ENCODE data around the gene LTB4R2.

Gene LTB4R2

DNA sequence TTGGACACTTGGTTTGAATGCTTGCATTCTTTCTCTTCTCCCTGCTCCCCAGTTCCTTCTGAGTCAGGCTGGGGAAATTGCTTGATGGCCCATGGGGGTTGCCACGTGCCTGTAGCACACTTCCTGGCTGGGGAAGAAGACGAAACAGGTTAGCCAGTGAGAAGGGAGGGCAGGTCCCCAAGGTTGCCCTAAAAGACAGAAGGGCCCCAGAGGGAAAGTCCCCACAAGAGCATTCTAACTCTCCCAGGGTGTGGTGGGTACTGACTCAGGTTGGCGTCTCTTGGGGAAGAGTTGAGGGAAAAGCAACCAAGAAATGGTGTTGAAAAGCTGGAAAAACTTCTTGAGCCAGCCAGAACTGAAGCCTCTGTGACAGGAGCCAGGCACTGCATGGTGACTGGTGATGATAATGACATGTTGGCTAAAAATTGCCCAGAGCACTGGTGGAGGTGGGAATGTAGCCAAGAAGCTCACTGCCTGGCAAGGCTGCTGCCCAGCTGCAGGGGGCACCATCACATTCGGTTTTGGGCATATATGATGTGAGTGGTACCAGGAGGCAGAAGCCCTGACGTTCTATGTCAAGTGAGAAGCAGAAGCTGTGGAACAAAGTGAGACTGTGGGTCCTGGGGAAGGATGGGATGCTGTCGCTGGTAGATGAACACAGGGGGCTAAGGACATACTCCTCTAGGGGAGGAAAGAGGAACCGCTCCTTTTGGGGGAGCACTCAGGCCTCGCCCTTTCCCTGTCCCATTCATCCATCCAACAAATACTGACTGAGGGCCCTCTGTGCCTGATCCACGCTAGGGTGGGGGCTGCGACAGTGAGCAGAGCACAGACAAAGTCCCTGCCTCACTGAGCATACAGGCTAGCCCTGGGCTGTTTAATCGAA is 30.4 kb upstream of the LTB4R2 start:
- H3K9me2 ChIP-seq (ENCODE audit: low read depth, low read length): no peaks in the 10 kb centered on the region
- H3K79me2 ChIP-seq (ENCODE audit: insufficient read depth, low read length): no peaks in the 10 kb centered on the region
- no peak for TF ChIP-seq EZH2 (IDR thresholded peaks at IDR 0.05; ENCODE audit: borderline replicate concordance, low read length)
- TF ChIP-seq, protein P1, sequence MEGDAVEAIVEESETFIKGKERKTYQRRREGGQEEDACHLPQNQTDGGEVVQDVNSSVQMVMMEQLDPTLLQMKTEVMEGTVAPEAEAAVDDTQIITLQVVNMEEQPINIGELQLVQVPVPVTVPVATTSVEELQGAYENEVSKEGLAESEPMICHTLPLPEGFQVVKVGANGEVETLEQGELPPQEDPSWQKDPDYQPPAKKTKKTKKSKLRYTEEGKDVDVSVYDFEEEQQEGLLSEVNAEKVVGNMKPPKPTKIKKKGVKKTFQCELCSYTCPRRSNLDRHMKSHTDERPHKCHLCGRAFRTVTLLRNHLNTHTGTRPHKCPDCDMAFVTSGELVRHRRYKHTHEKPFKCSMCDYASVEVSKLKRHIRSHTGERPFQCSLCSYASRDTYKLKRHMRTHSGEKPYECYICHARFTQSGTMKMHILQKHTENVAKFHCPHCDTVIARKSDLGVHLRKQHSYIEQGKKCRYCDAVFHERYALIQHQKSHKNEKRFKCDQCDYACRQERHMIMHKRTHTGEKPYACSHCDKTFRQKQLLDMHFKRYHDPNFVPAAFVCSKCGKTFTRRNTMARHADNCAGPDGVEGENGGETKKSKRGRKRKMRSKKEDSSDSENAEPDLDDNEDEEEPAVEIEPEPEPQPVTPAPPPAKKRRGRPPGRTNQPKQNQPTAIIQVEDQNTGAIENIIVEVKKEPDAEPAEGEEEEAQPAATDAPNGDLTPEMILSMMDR (IDR thresholded peaks at IDR 0.05; ENCODE audit: low read length): peak; percentile 67
- no peaks in the 10 kb centered on the region for H4K20me1 ChIP-seq (ENCODE audit: insufficient read depth, low read length)
- H3K4me1 ChIP-seq (ENCODE audit: insufficient read depth, low read length, severe bottlenecking): peaks cover 23% of the 10 kb centered on the region
- no peaks in the 10 kb centered on the region for H3F3A ChIP-seq (ENCODE audit: insufficient read depth, low read length)
- H3K27me3 ChIP-seq (ENCODE audit: insufficient read depth, low read length): no peaks in the 10 kb centered on the region
- H3K36me3 ChIP-seq (ENCODE audit: insufficient read depth, low read length): no peaks in the 10 kb centered on the region
- H3K4me2 ChIP-seq (ENCODE audit: low read length): no peak overlapping the region
- no peak overlapping the region for H3K4me3 ChIP-seq (ENCODE audit: low read depth, low read length, poor library complexity, severe bottlenecking)
- no peak overlapping the region for H3K27ac ChIP-seq (ENCODE audit: low read depth, low read length, poor library complexity, severe bottlenecking)
- H3K9me3 ChIP-seq (ENCODE audit: low read length): no peaks in the 10 kb centered on the region
- no peak overlapping the region for H3K9ac ChIP-seq (ENCODE audit: low read length)
- no peak overlapping the region for H2AFZ ChIP-seq (ENCODE audit: low read length)

DNA sequence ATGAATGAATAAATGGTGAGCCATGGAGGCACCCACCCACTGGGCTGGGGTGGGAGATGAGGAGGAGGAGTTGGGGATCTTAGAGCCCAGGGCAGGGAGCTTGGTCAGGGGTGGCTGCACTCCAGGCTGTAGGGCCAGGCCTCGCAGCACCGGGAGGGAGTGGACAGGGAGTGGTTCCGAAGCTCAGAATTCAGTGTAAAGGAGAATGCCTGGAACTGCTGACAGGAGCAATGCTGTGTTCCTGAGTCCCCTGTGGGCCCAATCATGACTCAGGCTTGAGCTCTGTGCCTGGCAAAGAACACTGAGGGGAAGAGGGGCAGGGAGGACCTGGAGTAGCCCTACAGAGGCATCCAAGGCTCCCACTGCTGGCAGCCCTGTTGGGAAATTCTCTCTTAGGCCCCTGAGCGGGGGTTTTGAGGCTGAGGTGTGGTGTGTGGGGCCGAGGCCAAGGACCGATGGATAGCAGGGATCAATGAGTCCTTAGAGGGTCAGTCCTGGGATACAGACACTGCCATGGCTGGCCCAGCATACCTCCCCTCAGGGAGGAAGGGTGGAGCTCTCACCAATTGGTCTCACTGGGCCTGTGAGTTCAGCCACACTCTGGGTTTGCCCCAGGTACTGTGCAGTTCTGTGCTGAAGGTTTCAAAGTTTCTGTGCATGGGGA is 29.0 kb upstream of the LTB4R2 start:
- H3K36me3 ChIP-seq (ENCODE audit: insufficient read depth, low read length): no peaks in the 10 kb centered on the region
- H3K27me3 ChIP-seq (ENCODE audit: insufficient read depth, low read length): no peaks in the 10 kb centered on the region
- no peak overlapping the region for H3K4me3 ChIP-seq (ENCODE audit: low read depth, low read length, poor library complexity, severe bottlenecking)
- H3K4me1 ChIP-seq (ENCODE audit: insufficient read depth, low read length, severe bottlenecking): peaks cover 16% of the 10 kb centered on the region
- no peak overlapping the region for H2AFZ ChIP-seq (ENCODE audit: low read length)
- TF ChIP-seq, protein P1 (IDR thresholded peaks at IDR 0.05; ENCODE audit: low read length): no peak
- TF ChIP-seq EZH2 (IDR thresholded peaks at IDR 0.05; ENCODE audit: borderline replicate concordance, low read length): no peak
- H3K79me2 ChIP-seq (ENCODE audit: insufficient read depth, low read length): no peaks in the 10 kb centered on the region
- H4K20me1 ChIP-seq (ENCODE audit: insufficient read depth, low read length): no peaks in the 10 kb centered on the region
- H3F3A ChIP-seq (ENCODE audit: insufficient read depth, low read length): no peaks in the 10 kb centered on the region
- H3K27ac ChIP-seq (ENCODE audit: low read depth, low read length, poor library complexity, severe bottlenecking): no peak overlapping the region
- no peak overlapping the region for H3K9ac ChIP-seq (ENCODE audit: low read length)
- H3K4me2 ChIP-seq (ENCODE audit: low read length): no peak overlapping the region
- H3K9me2 ChIP-seq (ENCODE audit: low read depth, low read length): no peaks in the 10 kb centered on the region
- H3K9me3 ChIP-seq (ENCODE audit: low read length): no peaks in the 10 kb centered on the region

DNA sequence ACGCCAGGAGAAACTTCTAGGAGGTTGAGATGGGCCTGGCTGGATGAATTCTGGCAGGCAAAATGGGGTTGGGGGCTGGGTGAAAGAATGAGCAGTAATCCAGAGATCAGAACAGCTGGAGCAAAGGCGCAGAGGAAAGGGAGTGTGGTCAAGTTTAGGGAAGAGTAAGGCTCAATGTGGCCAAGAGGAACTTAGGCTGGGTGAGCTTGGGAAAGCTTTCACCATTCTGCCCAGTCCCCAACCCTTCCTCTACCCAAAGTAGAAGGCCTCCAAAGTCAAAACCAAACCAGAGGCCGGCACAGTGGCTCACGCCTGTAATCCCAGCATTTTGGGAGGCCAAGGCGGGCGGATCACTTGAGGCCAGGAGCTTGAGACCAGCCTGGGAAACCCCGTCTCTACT is 28.3 kb upstream of the LTB4R2 start:
- no peak overlapping the region for H3K27ac ChIP-seq (ENCODE audit: low read depth, low read length, poor library complexity, severe bottlenecking)
- no peak overlapping the region for H3K9ac ChIP-seq (ENCODE audit: low read length)

More for the DNA sequence above, 28.3 kb upstream of the LTB4R2 start:
- H3K4me2 ChIP-seq (ENCODE audit: low read length): no peak overlapping the region
- TF ChIP-seq, protein P1 (IDR thresholded peaks at IDR 0.05; ENCODE audit: low read length): no peak
- no peak overlapping the region for H2AFZ ChIP-seq (ENCODE audit: low read length)
- no peak overlapping the region for H3K4me3 ChIP-seq (ENCODE audit: low read depth, low read length, poor library complexity, severe bottlenecking)
- H4K20me1 ChIP-seq (ENCODE audit: insufficient read depth, low read length): no peaks in the 10 kb centered on the region
- no peaks in the 10 kb centered on the region for H3K79me2 ChIP-seq (ENCODE audit: insufficient read depth, low read length)
- H3K36me3 ChIP-seq (ENCODE audit: insufficient read depth, low read length): no peaks in the 10 kb centered on the region
- peaks cover 16% of the 10 kb centered on the region for H3K4me1 ChIP-seq (ENCODE audit: insufficient read depth, low read length, severe bottlenecking)
- no peaks in the 10 kb centered on the region for H3K27me3 ChIP-seq (ENCODE audit: insufficient read depth, low read length)
- no peaks in the 10 kb centered on the region for H3F3A ChIP-seq (ENCODE audit: insufficient read depth, low read length)
- no peaks in the 10 kb centered on the region for H3K9me2 ChIP-seq (ENCODE audit: low read depth, low read length)
- no peaks in the 10 kb centered on the region for H3K9me3 ChIP-seq (ENCODE audit: low read length)

Measured in OCI-LY1 (cell line).